Measurements from ENCODE around the gene HMGB3.

DNA sequence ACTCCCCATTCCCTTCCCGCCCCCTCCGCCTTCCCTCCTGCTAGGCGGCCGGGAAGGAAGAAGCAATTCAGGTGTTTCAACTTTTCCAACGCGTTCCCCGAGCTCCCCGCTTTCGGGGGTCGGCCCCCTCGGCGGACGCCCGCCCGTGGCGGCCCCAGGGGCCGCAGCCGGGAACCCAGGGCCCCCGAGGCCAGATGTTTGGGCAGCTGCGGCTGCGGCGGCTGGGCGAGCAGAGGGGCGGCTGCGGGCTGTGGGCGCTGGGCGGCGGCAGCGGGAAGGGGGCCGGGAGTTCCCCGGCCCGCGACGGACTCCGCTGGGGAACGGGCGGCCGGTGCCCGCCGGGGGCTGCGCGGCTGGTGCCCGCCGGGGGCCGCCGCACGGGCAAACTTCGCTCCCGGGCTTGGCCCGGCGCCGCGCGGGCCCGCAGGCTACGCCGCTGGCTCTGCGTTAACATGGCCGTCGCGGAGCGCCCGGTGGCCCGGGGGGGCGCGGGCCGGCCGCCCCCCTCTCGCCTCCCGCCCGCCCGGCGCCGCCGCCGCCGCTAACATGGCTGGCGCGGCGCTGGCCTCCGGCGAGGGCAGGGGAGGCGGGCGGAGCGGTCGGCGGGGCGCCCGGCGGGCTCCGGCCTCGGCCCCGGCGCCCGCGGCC lies 510 bp downstream of the HMGB3 start:
- TF ChIP-seq POLR2AphosphoS5 (IDR thresholded peaks at IDR 0.05; ENCODE audit: borderline replicate concordance, low read depth, low read length) (no peak), EZH2 (IDR thresholded peaks at IDR 0.05) (no peak), FOXP2 (optimal IDR thresholded peaks at IDR 0.05; ENCODE audit: control extremely low read depth, extremely low read length, insufficient read depth) (no peak)

All from SK-N-MC (cell line).